ENCODE data around the gene FAM3C.
A peak's percentile ranks its signal among the peaks of the same experiment; 100 is the strongest.
"Not testable (repeated sequence)": the region's sequence is repeated elsewhere in the genome, so short reads cannot be mapped to it uniquely, and the experiment has no call there.

Gene FAM3C

DNA sequence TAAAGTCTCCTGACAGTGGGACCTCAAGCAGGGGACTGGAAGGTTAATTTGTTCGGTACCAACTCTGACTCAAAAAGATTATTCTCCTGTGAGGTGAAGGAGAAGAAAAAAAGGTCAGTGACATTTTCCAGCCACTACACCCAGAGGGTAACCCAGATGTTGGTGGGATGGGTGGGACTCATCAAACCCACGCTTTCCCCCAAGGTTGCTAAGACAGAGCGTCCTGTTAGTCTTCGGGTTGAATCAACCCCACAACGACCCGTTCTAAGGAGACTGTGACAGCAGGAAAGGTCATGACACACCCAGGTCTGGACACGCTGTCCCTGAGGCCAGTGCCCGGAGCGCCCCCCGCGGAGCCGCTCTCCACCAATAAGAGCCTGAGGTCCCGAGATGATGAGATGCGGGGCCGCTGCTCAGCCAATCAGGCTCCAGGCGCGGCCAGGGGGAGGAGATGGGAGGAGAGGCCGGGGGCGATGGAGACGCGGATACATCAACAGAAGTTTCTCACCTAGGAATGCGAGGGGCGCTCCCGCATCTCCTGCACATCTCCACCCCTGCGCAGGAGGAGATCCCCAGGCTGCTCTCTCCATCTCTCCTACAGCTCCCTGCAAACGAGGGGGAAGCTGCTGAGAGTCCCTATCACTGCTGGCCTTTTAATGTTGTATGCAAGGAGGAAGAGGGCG is 67.5 kb downstream of the FAM3C start, which contains the start of gene WNT16:
TSS of gene WNT16 (plus strand) at position 493 of the 683 bp plus-strand sequence. CDS start 293 bp downstream, outside the sequence.
- no peak within 1 kb of the TSS for H3K27ac ChIP-seq (ENCODE audit: low read length)
- H3K9me3 ChIP-seq (ENCODE audit: control insufficient read depth, low read depth, low read length) = no peaks in the 10 kb centered on the region
- no peaks in the 10 kb centered on the region for H3K4me1 ChIP-seq (ENCODE audit: control insufficient read depth, low read depth, low read length)
- no peak within 1 kb of the TSS for H3K9ac ChIP-seq (ENCODE audit: low read length)
- peak within 1 kb of the TSS; percentile 65 for H3K4me3 ChIP-seq (ENCODE audit: low read length)
- peaks cover 47% of the 10 kb centered on the region for H3K27me3 ChIP-seq (ENCODE audit: control insufficient read depth, insufficient read depth, low read length)
- H3K36me3 ChIP-seq (ENCODE audit: control insufficient read depth, low read depth, low read length) = no peaks in the 10 kb centered on the region

DNA sequence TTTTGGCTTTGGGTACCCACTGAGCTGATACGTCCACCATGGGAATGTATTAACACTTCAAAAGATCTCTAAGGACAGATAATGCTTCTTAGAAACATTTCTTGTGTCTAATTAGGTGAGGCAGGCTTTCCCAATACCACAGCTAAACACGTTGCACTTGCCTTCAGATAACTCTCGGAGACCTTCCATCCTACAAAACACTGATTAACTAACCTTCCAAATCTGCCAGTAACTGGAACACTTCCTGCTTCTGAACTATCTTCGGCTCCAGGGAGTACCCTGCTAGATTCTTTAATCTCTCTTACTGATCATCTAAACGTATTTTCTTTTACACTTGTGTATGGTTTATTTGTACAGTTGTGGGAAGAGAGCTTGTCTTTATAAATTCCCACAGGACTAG is 68.4 kb downstream of the FAM3C start:
- H3K9ac ChIP-seq (ENCODE audit: low read length) = no peak overlapping the region
- H3K27me3 ChIP-seq (ENCODE audit: control insufficient read depth, insufficient read depth, low read length) = peaks cover 47% of the 10 kb centered on the region
- no peaks in the 10 kb centered on the region for H3K9me3 ChIP-seq (ENCODE audit: control insufficient read depth, low read depth, low read length)
- H3K4me1 ChIP-seq (ENCODE audit: control insufficient read depth, low read depth, low read length) = no peaks in the 10 kb centered on the region
- no peaks in the 10 kb centered on the region for H3K36me3 ChIP-seq (ENCODE audit: control insufficient read depth, low read depth, low read length)
- H3K27ac ChIP-seq (ENCODE audit: low read length) = no peak overlapping the region
- H3K4me3 ChIP-seq (ENCODE audit: low read length) = no peak overlapping the region

DNA sequence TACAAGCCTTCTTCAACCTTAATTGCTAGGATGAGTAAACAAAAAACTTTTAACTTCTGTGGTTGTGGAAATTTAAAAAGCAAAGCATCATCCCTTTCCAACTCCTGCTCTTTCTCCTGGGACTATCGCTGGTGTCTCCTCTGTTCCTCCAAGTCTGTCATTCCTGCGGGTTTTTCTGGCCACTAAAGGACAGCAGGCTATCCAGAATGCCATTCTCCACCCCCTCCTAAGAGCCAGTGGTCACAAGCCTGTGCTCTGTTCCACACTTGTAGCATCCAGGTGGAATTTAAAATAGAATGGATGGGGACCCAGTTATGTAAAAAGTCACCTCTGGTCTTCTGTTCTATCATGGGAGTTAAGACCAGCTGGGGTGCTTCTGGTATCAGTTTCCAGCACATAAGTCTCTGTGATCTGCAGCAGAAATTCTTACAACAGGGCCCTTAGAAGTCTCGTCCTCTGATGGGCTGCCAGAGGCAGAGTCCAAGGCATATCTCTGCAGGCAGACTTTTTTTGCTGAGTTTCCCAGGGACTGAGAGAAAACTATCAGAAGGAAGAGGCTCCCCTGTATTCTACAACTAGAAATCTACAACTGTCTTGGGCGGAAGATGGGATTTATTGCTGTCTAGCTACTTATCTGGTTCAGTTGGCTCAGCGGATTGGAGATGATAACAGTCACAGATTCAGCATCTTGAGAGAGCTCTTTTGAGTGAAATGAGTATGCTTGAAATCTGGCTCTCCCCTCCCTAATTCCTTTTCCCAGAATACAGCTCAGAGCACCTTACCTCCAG is 72.4 kb downstream of the FAM3C start:
- no peaks in the 10 kb centered on the region for H3K36me3 ChIP-seq (ENCODE audit: control insufficient read depth, low read depth, low read length)
- no peak overlapping the region for H3K4me3 ChIP-seq (ENCODE audit: low read length)
- H3K27ac ChIP-seq (ENCODE audit: low read length) = no peak overlapping the region
- H3K9ac ChIP-seq (ENCODE audit: low read length) = no peak overlapping the region
- peaks cover 10% of the 10 kb centered on the region for H3K27me3 ChIP-seq (ENCODE audit: control insufficient read depth, insufficient read depth, low read length)
- H3K9me3 ChIP-seq (ENCODE audit: control insufficient read depth, low read depth, low read length) = no peaks in the 10 kb centered on the region
- H3K4me1 ChIP-seq (ENCODE audit: control insufficient read depth, low read depth, low read length) = no peaks in the 10 kb centered on the region

DNA sequence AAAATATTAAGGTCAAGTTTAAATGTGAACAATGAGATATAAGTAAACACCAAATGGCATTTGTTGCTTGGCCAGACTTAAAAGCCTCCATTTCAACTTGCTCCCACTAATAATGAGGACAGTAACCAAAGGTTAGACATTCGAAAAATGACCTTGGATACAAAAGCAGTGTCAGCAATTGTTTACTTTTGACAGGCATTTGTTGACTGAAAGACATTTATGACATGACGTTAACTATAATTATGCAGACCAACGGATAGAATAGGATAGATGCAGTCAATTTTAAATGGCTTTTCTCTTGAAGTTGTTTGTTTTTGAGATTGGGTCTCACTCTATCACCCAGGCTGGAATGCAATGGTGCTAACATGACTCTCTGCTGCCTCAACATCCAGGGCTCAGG is 73.6 kb downstream of the FAM3C start:
- H3K27ac ChIP-seq (ENCODE audit: low read length) = no peak overlapping the region

DNA sequence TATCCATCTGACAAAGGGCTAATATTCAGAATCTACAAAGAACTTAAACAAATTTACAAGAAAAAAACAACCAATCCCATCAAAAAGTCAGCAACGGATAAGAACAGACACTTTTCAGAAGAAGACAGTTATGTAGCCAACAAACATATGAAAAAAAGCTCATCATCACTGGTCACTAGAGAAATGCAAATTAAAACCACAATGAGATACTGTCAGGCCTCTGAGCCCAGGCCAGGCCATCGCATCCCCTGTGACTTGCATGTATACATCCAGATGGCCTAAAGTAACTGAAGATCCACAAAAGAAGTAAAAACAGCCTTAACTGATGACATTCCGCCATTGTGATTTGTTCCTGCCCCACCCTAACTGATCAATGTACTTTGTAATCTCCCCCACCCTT is 80.9 kb downstream of the FAM3C start:
- not testable (repeated sequence) for H3K27me3 ChIP-seq (ENCODE audit: control insufficient read depth, insufficient read depth, low read length); H3K9ac ChIP-seq (ENCODE audit: low read length); H3K36me3 ChIP-seq (ENCODE audit: control insufficient read depth, low read depth, low read length); H3K4me3 ChIP-seq (ENCODE audit: low read length); H3K27ac ChIP-seq (ENCODE audit: low read length); H3K4me1 ChIP-seq (ENCODE audit: control insufficient read depth, low read depth, low read length); H3K9me3 ChIP-seq (ENCODE audit: control insufficient read depth, low read depth, low read length)

More for the DNA sequence above, 73.6 kb downstream of the FAM3C start:
- Histone ChIP-seq H3K27me3 (ENCODE audit: control insufficient read depth, insufficient read depth, low read length) (no peaks in the 10 kb centered on the region), H3K9me3 (ENCODE audit: control insufficient read depth, low read depth, low read length) (no peaks in the 10 kb centered on the region), H3K9ac (ENCODE audit: low read length) (no peak overlapping the region), H3K4me1 (ENCODE audit: control insufficient read depth, low read depth, low read length) (no peaks in the 10 kb centered on the region), H3K4me3 (ENCODE audit: low read length) (no peak overlapping the region), H3K36me3 (ENCODE audit: control insufficient read depth, low read depth, low read length) (no peaks in the 10 kb centered on the region)

DNA sequence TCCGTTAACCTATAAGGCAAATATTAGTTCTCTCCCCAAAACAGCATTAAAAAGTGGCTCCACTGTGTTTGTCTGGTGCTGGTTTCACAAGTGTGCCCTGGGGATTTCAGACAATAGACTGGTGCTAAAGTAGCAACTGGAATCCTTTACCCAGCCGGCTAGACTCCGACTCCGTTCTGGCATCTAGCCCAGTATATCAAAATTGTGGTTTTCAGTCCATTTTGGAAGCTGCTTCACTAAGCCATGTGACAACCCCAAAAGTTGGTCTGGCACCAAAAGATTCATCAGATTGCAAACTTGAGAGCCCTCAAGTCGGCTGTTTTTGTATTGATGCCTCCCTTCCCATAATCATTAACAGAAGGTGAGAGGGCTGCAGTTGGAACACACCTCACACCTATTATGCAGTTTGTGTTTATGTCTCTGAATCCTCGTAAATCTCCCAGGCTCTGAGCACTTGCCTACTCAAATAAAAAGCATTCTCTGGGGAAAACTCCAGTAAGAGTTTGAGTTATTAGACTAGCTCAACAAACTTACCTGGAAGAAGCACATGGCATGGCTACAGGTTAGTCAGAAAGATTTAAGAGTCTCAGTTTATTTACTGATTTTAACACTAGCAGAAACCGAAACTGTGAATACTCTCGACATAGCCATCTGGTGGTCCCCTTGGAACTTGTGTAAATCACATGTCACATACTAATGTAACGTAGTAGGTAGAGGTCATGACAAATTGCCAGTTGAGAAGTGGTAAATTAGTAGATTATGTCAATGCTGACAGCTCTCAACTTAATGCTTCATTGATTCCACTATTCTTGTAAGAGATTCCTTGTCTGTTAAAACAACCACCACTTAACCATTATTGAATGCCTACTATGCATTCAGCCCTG is 82.1 kb downstream of the FAM3C start:
- no peak overlapping the region for H3K9ac ChIP-seq (ENCODE audit: low read length)
- no peaks in the 10 kb centered on the region for H3K4me1 ChIP-seq (ENCODE audit: control insufficient read depth, low read depth, low read length)
- no peaks in the 10 kb centered on the region for H3K27me3 ChIP-seq (ENCODE audit: control insufficient read depth, insufficient read depth, low read length)
- H3K36me3 ChIP-seq (ENCODE audit: control insufficient read depth, low read depth, low read length) = no peaks in the 10 kb centered on the region
- no peaks in the 10 kb centered on the region for H3K9me3 ChIP-seq (ENCODE audit: control insufficient read depth, low read depth, low read length)
- H3K4me3 ChIP-seq (ENCODE audit: low read length) = no peak overlapping the region
- H3K27ac ChIP-seq (ENCODE audit: low read length) = no peak overlapping the region

DNA sequence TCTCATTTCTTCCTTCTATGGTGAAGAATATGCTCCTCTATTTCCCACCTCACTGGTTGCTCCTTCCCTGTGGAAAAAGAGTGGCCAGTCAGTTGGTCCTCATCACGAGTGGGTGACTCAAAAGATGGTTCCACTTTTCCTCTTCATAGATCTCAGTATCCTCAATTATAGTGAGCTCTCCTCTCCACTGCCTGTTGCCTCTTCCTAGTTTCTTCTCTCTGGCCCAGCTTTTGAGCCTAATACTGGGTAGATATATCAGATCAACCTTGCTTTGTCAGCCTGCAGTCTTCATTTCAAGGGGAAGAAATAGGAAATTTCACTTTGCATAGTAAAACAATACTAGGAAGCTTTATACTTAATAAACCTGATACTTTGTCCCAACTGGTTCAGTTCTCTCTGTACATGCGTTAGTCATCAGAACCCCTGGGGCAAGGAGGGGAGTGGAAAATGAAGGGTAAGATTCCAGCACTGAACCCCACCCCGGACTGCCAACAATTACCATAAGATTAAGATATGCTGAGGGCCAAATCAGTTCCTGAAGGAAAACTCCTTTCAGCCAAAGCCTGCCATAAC is 82.8 kb downstream of the FAM3C start:
- Histone ChIP-seq H3K9me3 (ENCODE audit: control insufficient read depth, low read depth, low read length) (no peaks in the 10 kb centered on the region), H3K4me1 (ENCODE audit: control insufficient read depth, low read depth, low read length) (no peaks in the 10 kb centered on the region), H3K27ac (ENCODE audit: low read length) (no peak overlapping the region), H3K36me3 (ENCODE audit: control insufficient read depth, low read depth, low read length) (no peaks in the 10 kb centered on the region), H3K9ac (ENCODE audit: low read length) (no peak overlapping the region), H3K27me3 (ENCODE audit: control insufficient read depth, insufficient read depth, low read length) (no peaks in the 10 kb centered on the region), H3K4me3 (ENCODE audit: low read length) (no peak overlapping the region)

DNA sequence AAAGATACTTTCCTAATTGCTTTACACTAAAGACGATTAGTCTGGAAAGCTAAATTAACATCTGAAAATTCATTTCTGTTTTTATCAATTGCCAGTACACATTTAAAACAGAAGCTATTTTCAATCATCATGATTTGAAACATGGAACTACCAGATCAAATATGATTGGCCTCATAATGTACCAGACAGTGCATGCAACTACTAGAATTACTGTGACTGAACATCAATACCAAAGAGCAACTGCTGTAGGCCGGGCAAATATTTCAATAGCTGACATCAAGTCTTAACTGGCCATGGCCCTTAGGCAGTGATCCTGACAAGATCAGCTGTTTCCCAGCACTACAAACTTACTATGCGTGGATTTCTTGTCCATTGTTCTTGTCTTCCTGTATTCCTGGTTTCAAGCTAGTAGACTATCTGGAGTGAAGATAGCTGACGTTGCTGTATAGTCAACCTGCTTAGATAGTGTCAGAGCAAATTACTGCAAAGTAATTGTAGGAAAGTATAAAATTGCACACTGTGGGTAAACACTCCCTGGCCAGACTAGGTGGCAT is 89.0 kb downstream of the FAM3C start:
- H3K9ac ChIP-seq (ENCODE audit: low read length) = no peak overlapping the region
- no peaks in the 10 kb centered on the region for H3K4me1 ChIP-seq (ENCODE audit: control insufficient read depth, low read depth, low read length)
- H3K36me3 ChIP-seq (ENCODE audit: control insufficient read depth, low read depth, low read length) = no peaks in the 10 kb centered on the region

DNA sequence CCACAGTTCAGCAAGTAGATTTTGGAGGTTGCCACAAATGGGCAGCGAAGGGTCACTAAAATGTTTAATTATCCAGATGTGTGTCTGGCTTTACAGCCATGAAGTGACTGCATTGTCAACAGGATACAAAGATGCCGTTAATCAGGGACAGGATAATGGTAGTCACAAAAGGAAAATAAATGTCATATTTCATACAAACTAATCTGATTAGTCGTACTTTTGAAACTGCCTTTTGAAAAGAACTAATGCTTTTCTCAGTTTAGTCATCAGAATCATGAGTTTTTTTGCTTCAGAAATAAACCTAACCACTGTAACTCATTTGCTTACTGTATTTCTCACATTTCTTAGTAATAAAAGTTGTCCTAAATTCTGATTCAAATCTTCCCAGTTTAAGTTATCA is 89.5 kb downstream of the FAM3C start:
- Histone ChIP-seq H3K27me3 (ENCODE audit: control insufficient read depth, insufficient read depth, low read length) (no peaks in the 10 kb centered on the region), H3K36me3 (ENCODE audit: control insufficient read depth, low read depth, low read length) (no peaks in the 10 kb centered on the region), H3K4me1 (ENCODE audit: control insufficient read depth, low read depth, low read length) (no peaks in the 10 kb centered on the region), H3K4me3 (ENCODE audit: low read length) (no peak overlapping the region), H3K9me3 (ENCODE audit: control insufficient read depth, low read depth, low read length) (no peaks in the 10 kb centered on the region), H3K27ac (ENCODE audit: low read length) (no peak overlapping the region), H3K9ac (ENCODE audit: low read length) (no peak overlapping the region)

More for the DNA sequence above, 89.0 kb downstream of the FAM3C start:
- Histone ChIP-seq H3K27ac (ENCODE audit: low read length) (no peak overlapping the region), H3K4me3 (ENCODE audit: low read length) (no peak overlapping the region), H3K9me3 (ENCODE audit: control insufficient read depth, low read depth, low read length) (no peaks in the 10 kb centered on the region), H3K27me3 (ENCODE audit: control insufficient read depth, insufficient read depth, low read length) (no peaks in the 10 kb centered on the region)

DNA sequence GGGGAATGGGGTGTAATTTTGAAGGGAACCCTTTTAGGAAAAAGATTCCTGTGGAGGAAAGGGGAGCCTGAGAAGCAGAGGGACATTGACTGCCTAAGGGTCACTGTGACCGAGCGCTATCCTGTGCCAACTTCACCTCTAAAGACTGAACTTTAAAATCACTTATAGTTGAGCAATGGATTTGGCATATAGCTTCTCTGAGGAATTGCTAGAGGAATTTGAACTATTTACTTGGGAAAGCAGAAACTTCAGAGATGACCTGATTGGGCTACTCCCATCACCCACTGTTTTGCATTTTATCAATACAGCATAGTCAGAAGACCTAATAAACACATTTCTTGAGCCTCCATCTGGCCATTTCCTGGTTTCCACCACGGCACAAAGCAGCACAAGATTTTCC is 91.0 kb downstream of the FAM3C start:
- Histone ChIP-seq H3K4me3 (ENCODE audit: low read length) (no peak overlapping the region), H3K27me3 (ENCODE audit: control insufficient read depth, insufficient read depth, low read length) (no peaks in the 10 kb centered on the region), H3K9ac (ENCODE audit: low read length) (no peak overlapping the region), H3K9me3 (ENCODE audit: control insufficient read depth, low read depth, low read length) (no peaks in the 10 kb centered on the region), H3K4me1 (ENCODE audit: control insufficient read depth, low read depth, low read length) (no peaks in the 10 kb centered on the region), H3K27ac (ENCODE audit: low read length) (no peak overlapping the region), H3K36me3 (ENCODE audit: control insufficient read depth, low read depth, low read length) (no peaks in the 10 kb centered on the region)
